Brain microvascular endothelial cell (primary cell): ENCODE results near the gene EBI3.

Source experiments
- DNase-seq: peaks from one replicate; pipeline ENCODE4 v3.0.0-alpha.2; 2020
- H3K27ac ChIP-seq: fragments of 250-450 bp; sonication (Bioruptor Pico); 2 replicates; pipeline ENCODE4 v1.5.1; 2020; ENCODE audit warnings: mild to moderate bottlenecking, moderate library complexity
- H3K27me3 ChIP-seq: fragments of 250-450 bp; sonication (Bioruptor Pico); replicated peaks from 2 replicates; pipeline ENCODE4 v1.5.1; 2020; ENCODE audit warnings: mild to moderate bottlenecking
- H3K36me3 ChIP-seq: fragments of 250-450 bp; sonication (Bioruptor Pico); replicated peaks from 2 replicates; pipeline ENCODE4 v1.5.1; 2020; ENCODE audit warnings: mild to moderate bottlenecking
- H3K4me3 ChIP-seq: 2 replicates; pipeline ENCODE4 v1.5.1; 2011; ENCODE audit warnings: low read depth, mild to moderate bottlenecking, control low read depth, low read length, moderate library complexity
- in situ Hi-C: cut with HindIII; loops from 2 replicates; pipeline ENCODE4 v1.10.0; 2017; ENCODE audit warnings: low sequenced_read_pairs, low pct_ligation_motif_present
- TF ChIP-seq, protein P1 (sequence below): IDR thresholded peaks from 2 replicates; pipeline ENCODE4 v1.5.1; 2011; ENCODE audit warnings: low read depth, mild to moderate bottlenecking, moderate library complexity, low read length, control low read depth, inconsistent platforms; ENCODE audit errors: missing control alignments

Gene EBI3

DNA sequence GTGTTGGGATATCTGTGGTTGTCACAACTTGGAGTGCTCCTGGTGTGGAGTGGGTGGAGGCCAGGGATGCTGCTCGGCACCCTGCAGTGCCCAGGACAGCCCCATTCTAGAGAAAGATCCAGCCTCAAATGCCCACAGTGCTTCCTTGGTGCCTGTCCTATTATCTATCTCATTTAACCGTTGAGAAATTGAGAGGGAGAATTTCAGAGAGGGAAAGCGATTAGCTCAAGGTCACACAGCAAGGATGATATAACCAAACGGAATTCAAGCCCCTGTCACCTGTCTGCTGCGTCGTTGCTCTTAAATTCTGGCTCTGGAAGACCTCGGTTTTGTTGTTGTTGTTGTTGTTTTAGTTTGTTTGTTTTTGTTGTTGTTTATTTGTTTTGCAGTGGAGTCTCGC lies 33.3 kb upstream of the EBI3 start:
- Histone ChIP-seq H3K4me3 (no peak overlapping the region), H3K27ac (no peak overlapping the region), H3K27me3 (peaks cover 15% of the 10 kb centered on the region), H3K36me3 (no peaks in the 10 kb centered on the region)
- no peak for DNase-seq
- in situ Hi-C loops = no loop called here
- TF ChIP-seq, protein P1, sequence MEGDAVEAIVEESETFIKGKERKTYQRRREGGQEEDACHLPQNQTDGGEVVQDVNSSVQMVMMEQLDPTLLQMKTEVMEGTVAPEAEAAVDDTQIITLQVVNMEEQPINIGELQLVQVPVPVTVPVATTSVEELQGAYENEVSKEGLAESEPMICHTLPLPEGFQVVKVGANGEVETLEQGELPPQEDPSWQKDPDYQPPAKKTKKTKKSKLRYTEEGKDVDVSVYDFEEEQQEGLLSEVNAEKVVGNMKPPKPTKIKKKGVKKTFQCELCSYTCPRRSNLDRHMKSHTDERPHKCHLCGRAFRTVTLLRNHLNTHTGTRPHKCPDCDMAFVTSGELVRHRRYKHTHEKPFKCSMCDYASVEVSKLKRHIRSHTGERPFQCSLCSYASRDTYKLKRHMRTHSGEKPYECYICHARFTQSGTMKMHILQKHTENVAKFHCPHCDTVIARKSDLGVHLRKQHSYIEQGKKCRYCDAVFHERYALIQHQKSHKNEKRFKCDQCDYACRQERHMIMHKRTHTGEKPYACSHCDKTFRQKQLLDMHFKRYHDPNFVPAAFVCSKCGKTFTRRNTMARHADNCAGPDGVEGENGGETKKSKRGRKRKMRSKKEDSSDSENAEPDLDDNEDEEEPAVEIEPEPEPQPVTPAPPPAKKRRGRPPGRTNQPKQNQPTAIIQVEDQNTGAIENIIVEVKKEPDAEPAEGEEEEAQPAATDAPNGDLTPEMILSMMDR = no peak

DNA sequence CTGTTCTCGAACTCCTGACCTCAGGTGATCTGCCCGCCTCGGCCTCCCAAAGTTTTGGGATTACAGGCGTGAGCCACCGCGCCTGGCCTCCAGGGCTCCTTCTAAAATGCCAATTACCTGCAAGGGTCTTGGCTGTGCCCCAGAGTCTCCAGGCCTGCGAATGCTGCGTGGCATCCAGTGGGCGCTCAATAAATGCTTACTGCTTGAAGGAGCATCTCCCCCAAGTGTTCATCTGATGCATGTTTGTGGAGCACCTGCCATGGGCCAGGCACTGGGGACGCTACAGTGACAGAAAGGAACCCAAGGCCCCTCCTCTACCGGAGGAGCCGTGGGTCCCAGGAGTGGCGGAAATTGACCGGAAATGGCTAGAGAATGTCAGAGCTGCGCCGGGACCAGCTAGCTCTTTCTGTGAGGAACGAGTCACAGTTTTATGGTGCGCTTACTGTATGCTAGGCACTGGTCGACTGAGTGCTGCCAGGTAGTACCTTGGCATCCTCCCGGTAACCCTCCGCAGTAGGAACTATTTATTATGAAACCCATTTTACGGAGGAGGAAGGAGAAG lies 32.7 kb upstream of the EBI3 start:
- no peak for DNase-seq
- no peak overlapping the region for H3K4me3 ChIP-seq
- H3K27me3 ChIP-seq = peaks cover 15% of the 10 kb centered on the region
- no peak overlapping the region for H3K27ac ChIP-seq
- no peaks in the 10 kb centered on the region for H3K36me3 ChIP-seq
- TF ChIP-seq, protein P1 = no peak
- in situ Hi-C loops = no loop called here

DNA sequence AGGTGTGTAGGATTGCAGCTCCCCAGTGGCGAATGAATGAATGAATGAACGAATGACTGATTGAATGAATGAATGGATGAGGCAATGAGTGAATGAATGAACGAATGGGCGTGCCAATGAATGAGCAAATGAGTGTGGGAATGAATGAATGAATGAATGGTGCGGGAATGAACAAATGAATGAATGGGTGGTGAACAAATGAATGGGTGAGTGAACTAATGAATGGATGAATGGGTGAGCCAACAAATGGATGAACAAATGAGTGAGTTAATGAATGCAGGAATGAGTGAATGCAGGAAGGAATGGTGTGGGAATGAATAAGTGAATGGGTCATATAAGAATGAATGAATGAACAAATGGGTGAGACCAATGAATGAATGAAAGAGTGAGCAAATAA lies 32.1 kb upstream of the EBI3 start:
- in situ Hi-C loops = no loop called here
- no peak for DNase-seq
- H3K4me3 ChIP-seq = no peak overlapping the region
- TF ChIP-seq, protein P1 = no peak
- H3K27ac ChIP-seq = no peak overlapping the region
- no peaks in the 10 kb centered on the region for H3K36me3 ChIP-seq
- peaks cover 15% of the 10 kb centered on the region for H3K27me3 ChIP-seq

DNA sequence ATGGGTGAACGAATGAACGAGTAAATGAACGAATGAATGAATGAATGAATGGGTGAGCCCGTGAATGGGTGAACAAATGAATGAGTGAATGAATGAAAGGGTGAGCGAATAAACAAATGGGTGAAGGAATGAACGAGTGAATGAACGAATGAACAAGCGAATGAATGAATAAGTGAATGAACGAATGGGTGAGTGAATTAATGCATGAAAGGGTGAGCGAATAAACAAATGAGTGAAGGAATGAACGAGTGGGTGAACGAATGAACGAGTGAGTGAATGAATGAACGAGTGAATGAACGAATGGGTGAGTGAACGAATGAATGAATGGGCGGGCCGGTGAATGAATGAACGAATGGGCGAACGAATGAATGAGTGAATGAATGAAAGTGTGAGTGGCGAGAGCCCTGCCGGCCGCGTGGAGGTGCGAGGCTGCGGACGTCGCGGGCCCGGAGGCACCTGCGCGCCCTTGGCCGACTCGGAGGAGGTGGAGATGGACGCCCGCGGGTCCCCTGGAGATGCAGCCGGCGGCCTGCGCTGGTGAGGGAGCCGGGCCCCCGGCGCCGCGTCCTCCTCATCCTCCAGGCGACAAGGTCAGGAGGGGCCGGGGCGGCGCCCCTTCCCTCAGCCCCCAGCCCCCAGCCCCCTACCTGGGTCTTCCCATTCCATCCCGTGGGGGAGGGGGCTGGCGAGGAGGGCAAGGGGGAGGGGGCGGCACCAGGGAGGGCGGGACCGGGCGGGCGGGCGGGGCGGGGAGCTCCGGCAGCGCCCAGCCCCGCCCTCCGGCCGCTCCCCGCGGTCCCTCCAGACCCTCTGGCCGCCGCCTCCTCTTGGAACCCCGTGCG lies 31.5 kb upstream of the EBI3 start:
- in situ Hi-C loops = no loop called here
- Histone ChIP-seq H3K27me3 (peaks cover 15% of the 10 kb centered on the region), H3K27ac (no peak overlapping the region), H3K4me3 (no peak overlapping the region), H3K36me3 (no peaks in the 10 kb centered on the region)
- TF ChIP-seq, protein P1 = no peak
- no peak for DNase-seq

DNA sequence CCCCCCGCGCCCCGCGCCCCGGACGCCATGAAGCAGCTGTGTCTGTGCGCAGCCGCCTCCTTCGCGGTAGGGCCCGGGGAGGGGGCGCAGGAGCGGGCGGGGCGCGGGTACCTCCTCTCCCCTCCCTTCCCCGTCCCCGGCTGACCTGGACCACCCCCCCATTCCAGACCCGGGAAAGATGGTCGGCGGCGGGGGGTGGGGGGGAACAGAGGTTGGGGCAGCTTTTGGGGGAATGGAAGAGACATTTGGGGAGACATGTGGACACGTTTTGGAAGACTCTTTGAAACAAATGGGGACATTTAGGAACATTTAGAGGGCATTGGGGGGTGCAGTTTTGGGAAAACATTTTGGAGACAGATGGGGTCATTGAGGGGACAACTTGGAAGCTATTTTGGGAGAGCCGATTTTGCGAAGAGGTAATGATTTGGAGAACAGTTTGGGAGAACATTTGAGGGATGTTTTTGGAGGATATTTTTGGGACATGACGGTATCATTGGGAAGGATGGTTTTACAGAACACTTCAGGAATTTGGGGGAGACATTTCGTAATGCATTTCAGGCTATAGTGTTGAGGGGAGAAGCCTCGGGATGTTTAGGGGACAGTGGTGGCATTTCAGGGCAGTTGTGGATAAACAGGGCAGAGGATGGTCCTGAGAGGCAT lies 30.7 kb upstream of the EBI3 start:
- TF ChIP-seq, protein P1 = no peak
- in situ Hi-C loops = no loop called here
- Histone ChIP-seq H3K27me3 (peaks cover 15% of the 10 kb centered on the region), H3K27ac (no peak overlapping the region), H3K4me3 (no peak overlapping the region), H3K36me3 (no peaks in the 10 kb centered on the region)
- no peak for DNase-seq
